B cell (primary cell): Measurements from ENCODE around the gene RHOG. TPM values are rescaled to one million over a fixed set of nuclear protein-coding genes. Genes with fewer than 3 reads are reported as not detected.

ENCODE experiments used
- ATAC-seq: fragments of 200-7000 bp; cut with Tn5 transposase; one replicate; pipeline ENCODE4 v1.10.0; 2021; ENCODE audit warnings: low read depth, mild to moderate bottlenecking, moderate number of reproducible peaks, moderate library complexity
- CTCF ChIA-PET: fragments of 350-600 bp; sonication (Branson Sonifier 250); formaldehyde crosslinking; loops from one replicate; lab custom pipeline; 2021; ENCODE audit warnings: antibody characterized with exemption, inconsistent platforms; lab: Charles Lee
- POLR2A ChIA-PET: fragments of 350-600 bp; sonication (Branson Sonifier 250); formaldehyde crosslinking; loops from one replicate; lab custom pipeline; 2021; ENCODE audit warnings: antibody characterized with exemption; lab: Charles Lee
- DNase-seq: peaks from one replicate; pipeline ENCODE4 v3.0.0; 2013
- H2AFZ ChIP-seq: 2 replicates; pipeline ENCODE4 v1.6.1; 2012; ENCODE audit warnings: mild to moderate bottlenecking, low read depth, low read length; ENCODE audit not compliant: insufficient read depth, poor library complexity, severe bottlenecking
- H3K27ac ChIP-seq, 2 donors: 1 replicate in 1 of 2; 2 replicates in 1 of 2; pipeline ENCODE4 v1.5.1; 2012 to 2013; ENCODE audit warnings: low read length in 2 of 2, mild to moderate bottlenecking in 2 of 2, moderate library complexity in 1 of 2
- H3K27me3 ChIP-seq, 4 experiments: fragments of 200-600 bp in 1 of 4; sonication (generic) in 1 of 4; replicated peaks in 1 of 4; 1 replicate in 2 of 4; 2 replicates in 2 of 4; pipeline versions ENCODE4 v1.6.1 to v1.7.0; 2013 to 2016; ENCODE audit warnings: low read length in 3 of 4, mild to moderate bottlenecking in 2 of 4, mixed read lengths in 1 of 4, moderate library complexity in 1 of 4; ENCODE audit not compliant: insufficient read depth in 4 of 4, control insufficient read depth in 3 of 4; ENCODE audit errors: control extremely low read depth in 1 of 4
- H3K36me3 ChIP-seq, 2 experiments: replicated peaks in 1 of 2; 1 replicate in 1 of 2; 2 replicates in 1 of 2; pipeline versions ENCODE4 v1.6.1 to v1.7.1; 2013; ENCODE audit warnings: low read length in 1 of 2; ENCODE audit not compliant: insufficient read depth in 2 of 2, control insufficient read depth in 1 of 2; ENCODE audit errors: control extremely low read depth in 1 of 2, extremely low read depth in 1 of 2
- H3K4me1 ChIP-seq, 2 donors: fragments of 200-600 bp in 1 of 2; sonication (generic) in 1 of 2; 1 replicate in 1 of 2; 2 replicates in 1 of 2; pipeline versions ENCODE4 v1.5.1 to v1.6.1; 2013 to 2017; ENCODE audit warnings: low read length in 2 of 2; ENCODE audit not compliant: control insufficient read depth in 2 of 2, insufficient read depth in 2 of 2
- H3K4me2 ChIP-seq: replicated peaks from 2 replicates; pipeline ENCODE3; 2012; ENCODE audit warnings: mild to moderate bottlenecking, low read depth, low read length; ENCODE audit not compliant: poor library complexity, severe bottlenecking
- H3K4me3 ChIP-seq, 5 experiments: fragments of 200-600 bp in 1 of 5; sonication (generic) in 1 of 5; 1 replicate in 3 of 5; 2 replicates in 2 of 5; pipeline versions ENCODE4 v1.5.1 to v1.7.0; 2011 to 2016; ENCODE audit warnings: low read length in 4 of 5, mild to moderate bottlenecking in 4 of 5, low read depth in 2 of 5, control low read depth in 1 of 5, moderate library complexity in 1 of 5; ENCODE audit not compliant: insufficient read depth in 1 of 5; ENCODE audit errors: control extremely low read depth in 1 of 5, extremely low read depth in 1 of 5
- H3K79me2 ChIP-seq: fragments of 200-600 bp; sonication (generic); one replicate; pipeline ENCODE4 v1.6.0; 2016; ENCODE audit warnings: low read length; ENCODE audit not compliant: control insufficient read depth, insufficient read depth
- H3K9ac ChIP-seq: fragments of 200-600 bp; sonication (generic); 2 replicates; pipeline ENCODE4 v1.6.1; 2017; ENCODE audit warnings: mild to moderate bottlenecking, low read length, moderate library complexity
- H3K9me3 ChIP-seq, 3 donors: one replicate each; pipeline versions ENCODE4 v1.6.1 to v1.7.1; 2013; ENCODE audit warnings: low read length in 2 of 3; ENCODE audit not compliant: control insufficient read depth in 2 of 3, insufficient read depth in 1 of 3; ENCODE audit errors: control extremely low read depth in 1 of 3
- H4K20me1 ChIP-seq: 2 replicates; pipeline ENCODE4 v1.6.0; 2012; ENCODE audit warnings: mild to moderate bottlenecking, low read length; ENCODE audit not compliant: insufficient read depth, control insufficient read depth, poor library complexity, severe bottlenecking
- H3K27ac Mint-ChIP-seq: one replicate; pipeline ENCODE4 v1.8.0; 2021; ENCODE audit warnings: mixed read lengths
- H3K27me3 Mint-ChIP-seq: one replicate; pipeline ENCODE4 v1.8.0; 2021; ENCODE audit warnings: mixed read lengths
- H3K4me1 Mint-ChIP-seq: one replicate; pipeline ENCODE4 v1.8.0; 2021; ENCODE audit warnings: mixed read lengths
- H3K4me3 Mint-ChIP-seq: one replicate; pipeline ENCODE4 v1.8.0; 2021; ENCODE audit warnings: mixed read lengths
- H3K9me3 Mint-ChIP-seq: one replicate; pipeline ENCODE4 v1.8.0; 2022; ENCODE audit warnings: mixed read lengths; ENCODE audit not compliant: insufficient read depth
- EZH2 ChIP-seq: IDR thresholded peaks from 2 replicates; pipeline ENCODE4 v1.6.1; 2012; ENCODE audit warnings: borderline replicate concordance, low read depth, mild to moderate bottlenecking, moderate library complexity, low read length; ENCODE audit not compliant: insufficient read depth, poor library complexity, severe bottlenecking
- WGBS: methylation state at CpG from one replicate; pipeline ENCODE4 v1.1.5; 2013; ENCODE audit warnings: missing lambda C conversion rate; ENCODE audit not compliant: insufficient coverage; 5-methylcytosine and 5-hydroxymethylcytosine counted together
- intact Hi-C: fragments of 100-400 bp; cut with micrococcal nuclease; formaldehyde crosslinking; loops from one replicate; pipeline ENCODE4 v1.10.0; 2022
- polyA plus RNA-seq: library from polyadenylated mRNA; depleted of rRNA; stranded (reverse); fragments of >200 nt; gene quantifications from 2 replicates; pipeline ENCODE4 v1.2.3, GENCODE V29; 2012
- total RNA-seq, 2 donors: library from RNA; stranded (reverse); fragments of 120-200 nt in 1 of 2; gene quantifications; 1 replicate in 1 of 2; 2 replicates in 1 of 2; pipeline versions ENCODE4 v1.2.3 to v1.2.4, GENCODE V29; 2013 to 2022
- TF ChIP-seq, protein P1 (sequence below): fragments of 200-600 bp; IDR thresholded peaks from one replicate; pipeline ENCODE4 v1.8.0; 2022; ENCODE audit warnings: antibody characterized with exemption, mild to moderate bottlenecking

Gene RHOG
- total and polyA plus RNA-seq, 2 donors (not counting 1 experiment from before 2014, with no cell fraction given): 102 to 141 TPM

DNA sequence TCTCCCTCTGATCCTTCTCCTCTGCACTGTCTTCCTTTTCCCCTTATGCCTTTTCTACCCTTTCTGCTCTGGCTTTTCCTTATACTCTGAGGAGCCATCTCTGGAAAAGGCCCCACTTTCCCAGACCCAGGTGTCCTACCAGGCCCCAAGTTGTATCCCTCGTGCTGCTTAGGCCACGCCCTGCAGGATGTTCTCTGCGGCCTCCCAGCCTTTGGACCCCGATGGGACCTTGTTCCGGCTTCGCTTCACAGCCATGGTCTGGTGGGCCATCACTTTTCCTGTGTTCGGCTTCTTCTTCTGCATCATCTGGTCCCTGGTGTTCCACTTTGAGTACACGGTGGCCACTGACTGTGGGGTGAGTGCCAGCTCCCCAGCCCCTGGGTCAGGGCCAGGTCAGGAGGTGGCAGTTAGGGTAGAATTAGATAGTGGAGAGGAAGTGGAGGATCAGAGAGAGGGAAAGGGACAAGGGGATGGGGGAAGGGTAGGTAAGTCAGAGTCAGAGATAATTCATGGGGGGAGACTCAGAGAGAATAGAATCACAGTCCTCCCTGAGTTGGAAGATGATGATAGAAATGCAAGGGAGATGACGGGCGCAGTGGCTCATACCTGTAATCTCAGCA is 23.5 kb downstream of the RHOG start:
- Histone ChIP-seq H4K20me1 (no peaks in the 10 kb centered on the region), H3K4me1 (no peaks in the 10 kb centered on the region), H3K27me3 (no peaks in the 10 kb centered on the region), H3K4me2 (no peak overlapping the region), H3K79me2 (no peaks in the 10 kb centered on the region), H3K9ac (no peak overlapping the region), H3K9me3 (no peaks in the 10 kb centered on the region), H3K36me3 (peaks cover 0 to 4% of the 10 kb centered on the region in 2 experiments), H3K27ac (no peak overlapping the region), H3K4me3 (no peak overlapping the region), H2AFZ (no peak overlapping the region)
- ChIA-PET CTCF (interaction anchor here (1.2 to 2.4 kb wide), 2 partner anchors 8 to 256 kb away, joined by 4 to 11 read pairs; no protein-coding TSS in a partner anchor), POLR2A (no interaction called here)
- Mint-ChIP-seq H3K27me3 (no peaks in the 10 kb centered on the region), H3K4me1 (no peaks in the 10 kb centered on the region), H3K4me3 (no peak overlapping the region), H3K9me3 (no peaks in the 10 kb centered on the region), H3K27ac (no peak overlapping the region)
- intact Hi-C loops: no loop called here
- no peak for TF ChIP-seq EZH2
- TF ChIP-seq, protein P1, sequence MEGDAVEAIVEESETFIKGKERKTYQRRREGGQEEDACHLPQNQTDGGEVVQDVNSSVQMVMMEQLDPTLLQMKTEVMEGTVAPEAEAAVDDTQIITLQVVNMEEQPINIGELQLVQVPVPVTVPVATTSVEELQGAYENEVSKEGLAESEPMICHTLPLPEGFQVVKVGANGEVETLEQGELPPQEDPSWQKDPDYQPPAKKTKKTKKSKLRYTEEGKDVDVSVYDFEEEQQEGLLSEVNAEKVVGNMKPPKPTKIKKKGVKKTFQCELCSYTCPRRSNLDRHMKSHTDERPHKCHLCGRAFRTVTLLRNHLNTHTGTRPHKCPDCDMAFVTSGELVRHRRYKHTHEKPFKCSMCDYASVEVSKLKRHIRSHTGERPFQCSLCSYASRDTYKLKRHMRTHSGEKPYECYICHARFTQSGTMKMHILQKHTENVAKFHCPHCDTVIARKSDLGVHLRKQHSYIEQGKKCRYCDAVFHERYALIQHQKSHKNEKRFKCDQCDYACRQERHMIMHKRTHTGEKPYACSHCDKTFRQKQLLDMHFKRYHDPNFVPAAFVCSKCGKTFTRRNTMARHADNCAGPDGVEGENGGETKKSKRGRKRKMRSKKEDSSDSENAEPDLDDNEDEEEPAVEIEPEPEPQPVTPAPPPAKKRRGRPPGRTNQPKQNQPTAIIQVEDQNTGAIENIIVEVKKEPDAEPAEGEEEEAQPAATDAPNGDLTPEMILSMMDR: no peak
- ATAC-seq (no peak), DNase-seq (no peak)
- WGBS: 88% methylated on average over 10 of the region's 10 CpGs

DNA sequence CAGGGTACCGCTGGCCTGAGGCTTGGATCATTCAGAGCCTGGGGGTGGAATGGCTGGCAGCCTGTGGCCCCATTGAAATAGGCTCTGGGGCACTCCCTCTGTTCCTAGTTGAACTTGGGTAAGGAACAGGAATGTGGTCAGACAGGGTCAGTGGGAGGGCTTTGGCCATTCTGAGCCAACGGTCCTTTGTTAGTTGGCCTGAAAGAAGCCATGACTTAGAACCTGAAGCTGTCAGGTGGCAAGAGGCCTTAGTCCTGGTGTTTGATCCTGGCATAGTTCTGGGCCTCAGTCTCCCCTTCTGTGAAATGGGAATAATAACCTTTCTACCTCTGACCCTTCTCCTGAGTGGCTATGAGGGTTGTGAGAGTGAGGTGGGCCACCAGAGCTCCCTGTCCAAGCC is 24.1 kb downstream of the RHOG start:
- Histone ChIP-seq H3K4me2 (no peak overlapping the region), H2AFZ (no peak overlapping the region), H3K27ac (no peak overlapping the region), H3K9ac (no peak overlapping the region), H4K20me1 (no peaks in the 10 kb centered on the region), H3K4me3 (no peak overlapping the region), H3K4me1 (no peaks in the 10 kb centered on the region), H3K36me3 (peaks cover 0 to 4% of the 10 kb centered on the region in 2 experiments), H3K79me2 (no peaks in the 10 kb centered on the region), H3K27me3 (no peaks in the 10 kb centered on the region), H3K9me3 (no peaks in the 10 kb centered on the region)
- H3K27me3 Mint-ChIP-seq: no peaks in the 10 kb centered on the region
- H3K27ac Mint-ChIP-seq: no peak overlapping the region
- DNase-seq: no peak
- intact Hi-C loops: no loop called here
- no peaks in the 10 kb centered on the region for H3K9me3 Mint-ChIP-seq
- ChIA-PET CTCF (interaction anchor here (0.8 kb wide), 1 partner anchor 9 kb away, joined by 6 read pairs; no protein-coding TSS in a partner anchor), POLR2A (no interaction called here)
- no peak for ATAC-seq
- H3K4me1 Mint-ChIP-seq: no peaks in the 10 kb centered on the region
- TF ChIP-seq, protein P1: no peak
- TF ChIP-seq EZH2: no peak
- WGBS: 100% methylated on average over 2 of the region's 2 CpGs
- H3K4me3 Mint-ChIP-seq: no peak overlapping the region
